Lower leg skin (tissue), 4 donors: Measurements from ENCODE around the gene ABCD1. TPM values are rescaled to one million over a fixed set of nuclear protein-coding genes. Genes with fewer than 3 reads are reported as not detected.

ENCODE experiments used
- DNase-seq, 2 donors: peaks; one replicate each; pipeline ENCODE4 v3.0.0-alpha.2; 2019; ENCODE audit warnings: low spot score in 2 of 2
- H3K4me3 ChIP-seq: fragments of 200-600 bp; sonication (generic); 2 replicates; pipeline ENCODE4 v1.5.1; 2017; ENCODE audit warnings: mild to moderate bottlenecking, low read depth; ENCODE audit not compliant: poor library complexity, severe bottlenecking
- CTCF ChIP-seq, 3 donors: fragments of 450-650 bp; IDR thresholded peaks; one replicate each; pipeline ENCODE4 v1.5.1; 2016; ENCODE audit warnings: antibody characterized with exemption in 3 of 3, mild to moderate bottlenecking in 3 of 3, moderate library complexity in 2 of 3
- POLR2A ChIP-seq, 2 donors: fragments of 450-650 bp; IDR thresholded peaks; one replicate each; pipeline ENCODE4 v1.6.1; 2016 to 2017; ENCODE audit warnings: antibody characterized with exemption in 2 of 2, mild to moderate bottlenecking in 1 of 2, moderate library complexity in 1 of 2
- WGBS, 2 donors: methylation state at CpG; one replicate each; pipeline ENCODE4 v1.1.5; 2018; 5-methylcytosine and 5-hydroxymethylcytosine counted together
- intact Hi-C: fragments of 100-400 bp; cut with DNase I; formaldehyde crosslinking; loops from one replicate; pipeline ENCODE4 v1.15.0; 2023; ENCODE audit warnings: low total_unique reads
- total RNA-seq, 4 donors: library from RNA; depleted of rRNA; stranded (reverse); fragments of >200 nt; gene quantifications; one replicate each; pipeline ENCODE4 v1.1.0, GENCODE V29; 2016

ABCD1 gene
- total RNA-seq, 4 donors from 2014 or later = 5.0 to 9.3 (median 7.4) TPM

GRCh38 chrX:153707406-153707805 lies 17.2 kb upstream of the ABCD1 start:
- 96 to 100% methylated on average over 1 to 6 of the region's 6 CpGs for WGBS, 2 donors
- intact Hi-C loops = no loop called here
- TF ChIP-seq CTCF (IDR thresholded peaks at IDR 0.05) = no peak
- TF ChIP-seq POLR2A (IDR thresholded peaks at IDR 0.05) = no peak

GRCh38 chrX:153708415-153708814 lies 16.2 kb upstream of the ABCD1 start:
- WGBS, 2 donors = 16 to 32% methylated on average over 5 to 13 of the region's 13 CpGs
- intact Hi-C loops = no loop called here
- no peak for TF ChIP-seq CTCF (IDR thresholded peaks at IDR 0.05)
- no peak for TF ChIP-seq POLR2A (IDR thresholded peaks at IDR 0.05)
- peak in 1 of 2 donors; percentile 63 for DNase-seq
- H3K4me3 ChIP-seq = no peak overlapping the region

More at GRCh38 chrX:153707406-153707805, 17.2 kb upstream of the ABCD1 start:
- no peak for DNase-seq
- H3K4me3 ChIP-seq = no peak overlapping the region

- TF ChIP-seq POLR2A (IDR thresholded peaks at IDR 0.05) = no peak
- no peak for TF ChIP-seq CTCF (IDR thresholded peaks at IDR 0.05)
- WGBS, 2 donors = 82 to 87% methylated on average over 22 to 23 of the region's 27 CpGs
- no peak for DNase-seq
- H3K4me3 ChIP-seq = no peak overlapping the region
- intact Hi-C loops = no loop called here
Measured at GRCh38 chrX:153709726-153710674, 14.7 kb upstream of the ABCD1 start.

GRCh38 chrX:153714256-153714655 lies 10.4 kb upstream of the ABCD1 start:
- no peak for TF ChIP-seq POLR2A (IDR thresholded peaks at IDR 0.05)
- intact Hi-C loops = no loop called here
- WGBS, 2 donors = 49 to 62% methylated on average over 3 of the region's 3 CpGs
- H3K4me3 ChIP-seq = no peak overlapping the region
- no peak for DNase-seq

GRCh38 chrX:153717445-153717844 lies 7.2 kb upstream of the ABCD1 start:
- H3K4me3 ChIP-seq = no peak overlapping the region
- intact Hi-C loops = no loop called here
- no peak for DNase-seq
- no peak for TF ChIP-seq CTCF (IDR thresholded peaks at IDR 0.05)
- no peak for TF ChIP-seq POLR2A (IDR thresholded peaks at IDR 0.05)
- WGBS, 2 donors = 95 to 97% methylated on average over 9 of the region's 9 CpGs

- intact Hi-C loops = no loop called here
- DNase-seq = no peak
- WGBS, 2 donors = 54 to 68% methylated on average over 2 of the region's 2 CpGs
- TF ChIP-seq POLR2A (IDR thresholded peaks at IDR 0.05) (no peak), CTCF (IDR thresholded peaks at IDR 0.05) (no peak)
- H3K4me3 ChIP-seq = no peak overlapping the region
Measured at GRCh38 chrX:153719238-153719637, 5.4 kb upstream of the ABCD1 start.
